Measurements from ENCODE around the gene NKX3-2. TPM values are rescaled to one million over a fixed set of nuclear protein-coding genes. Genes with fewer than 3 reads are reported as not detected.
A peak's percentile ranks its signal among the peaks of the same experiment; 100 is the strongest.

NKX3-2 gene
- total and polyA plus RNA-seq, 8 donors, result 0.06 to 0.47 (median 0.12) TPM; not detected in 1

DNA sequence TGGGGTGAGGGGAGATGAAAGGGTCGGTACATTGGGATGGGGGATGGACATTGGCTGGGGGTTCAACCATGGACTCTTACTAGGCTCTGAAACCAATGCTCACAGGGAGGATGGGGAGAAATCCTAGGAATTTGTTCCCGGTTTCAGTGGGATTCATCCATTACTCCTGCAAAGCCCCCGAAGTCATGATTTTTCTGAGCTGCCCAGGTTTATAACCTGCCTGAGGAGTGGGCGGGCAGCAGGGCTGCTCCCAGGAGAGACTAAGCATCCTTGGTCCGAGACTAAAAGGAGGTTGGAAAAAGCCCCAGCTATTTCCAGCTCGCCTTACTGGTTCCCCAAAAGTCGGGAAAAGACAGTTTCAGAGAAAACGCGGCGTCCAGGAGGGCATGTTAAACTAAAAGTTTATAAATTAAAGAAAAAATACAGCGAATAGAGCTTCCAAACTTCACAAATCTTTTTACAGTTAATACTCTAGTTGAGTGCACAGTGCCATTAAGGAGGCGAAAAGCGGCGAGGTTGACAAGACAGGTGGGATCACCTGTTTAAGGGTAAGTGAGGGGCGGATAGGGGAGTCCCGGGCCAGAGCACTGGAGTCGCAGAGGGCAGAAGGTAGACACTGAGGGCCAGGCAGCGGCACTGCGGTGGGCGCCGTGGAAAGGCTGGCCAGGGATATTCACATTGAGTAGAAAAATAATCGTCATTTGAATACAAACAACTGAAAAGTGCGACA lies 3.7 kb downstream of the NKX3-2 start:
- Histone ChIP-seq H3K4me3 (no peak overlapping the region), H3K27ac (no peak overlapping the region), H3K9me3 (no peaks in the 10 kb centered on the region), H3K36me3 (no peaks in the 10 kb centered on the region), H3K4me1 (peaks cover 0 to 14% (median 9%) of the 10 kb centered on the region in 3 donors), H3K27me3 (peaks cover 0 to 70% (median 7%) of the 10 kb centered on the region in 4 donors)
- TF ChIP-seq, protein P1, sequence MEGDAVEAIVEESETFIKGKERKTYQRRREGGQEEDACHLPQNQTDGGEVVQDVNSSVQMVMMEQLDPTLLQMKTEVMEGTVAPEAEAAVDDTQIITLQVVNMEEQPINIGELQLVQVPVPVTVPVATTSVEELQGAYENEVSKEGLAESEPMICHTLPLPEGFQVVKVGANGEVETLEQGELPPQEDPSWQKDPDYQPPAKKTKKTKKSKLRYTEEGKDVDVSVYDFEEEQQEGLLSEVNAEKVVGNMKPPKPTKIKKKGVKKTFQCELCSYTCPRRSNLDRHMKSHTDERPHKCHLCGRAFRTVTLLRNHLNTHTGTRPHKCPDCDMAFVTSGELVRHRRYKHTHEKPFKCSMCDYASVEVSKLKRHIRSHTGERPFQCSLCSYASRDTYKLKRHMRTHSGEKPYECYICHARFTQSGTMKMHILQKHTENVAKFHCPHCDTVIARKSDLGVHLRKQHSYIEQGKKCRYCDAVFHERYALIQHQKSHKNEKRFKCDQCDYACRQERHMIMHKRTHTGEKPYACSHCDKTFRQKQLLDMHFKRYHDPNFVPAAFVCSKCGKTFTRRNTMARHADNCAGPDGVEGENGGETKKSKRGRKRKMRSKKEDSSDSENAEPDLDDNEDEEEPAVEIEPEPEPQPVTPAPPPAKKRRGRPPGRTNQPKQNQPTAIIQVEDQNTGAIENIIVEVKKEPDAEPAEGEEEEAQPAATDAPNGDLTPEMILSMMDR (IDR thresholded peaks at IDR 0.05), result no peak
- no peak for FAIRE-seq
- no peak for ATAC-seq
- intact Hi-C loops (cut with DNase I), result loop anchor here in 1 of 3 donors (5.0 kb wide), 2 partner anchors 688 to 813 kb away; no protein-coding TSS in a partner anchor
- no peak for DNase-seq
- WGBS, 2 donors, result 21 to 22% methylated on average over 23 of the region's 23 CpGs

DNA sequence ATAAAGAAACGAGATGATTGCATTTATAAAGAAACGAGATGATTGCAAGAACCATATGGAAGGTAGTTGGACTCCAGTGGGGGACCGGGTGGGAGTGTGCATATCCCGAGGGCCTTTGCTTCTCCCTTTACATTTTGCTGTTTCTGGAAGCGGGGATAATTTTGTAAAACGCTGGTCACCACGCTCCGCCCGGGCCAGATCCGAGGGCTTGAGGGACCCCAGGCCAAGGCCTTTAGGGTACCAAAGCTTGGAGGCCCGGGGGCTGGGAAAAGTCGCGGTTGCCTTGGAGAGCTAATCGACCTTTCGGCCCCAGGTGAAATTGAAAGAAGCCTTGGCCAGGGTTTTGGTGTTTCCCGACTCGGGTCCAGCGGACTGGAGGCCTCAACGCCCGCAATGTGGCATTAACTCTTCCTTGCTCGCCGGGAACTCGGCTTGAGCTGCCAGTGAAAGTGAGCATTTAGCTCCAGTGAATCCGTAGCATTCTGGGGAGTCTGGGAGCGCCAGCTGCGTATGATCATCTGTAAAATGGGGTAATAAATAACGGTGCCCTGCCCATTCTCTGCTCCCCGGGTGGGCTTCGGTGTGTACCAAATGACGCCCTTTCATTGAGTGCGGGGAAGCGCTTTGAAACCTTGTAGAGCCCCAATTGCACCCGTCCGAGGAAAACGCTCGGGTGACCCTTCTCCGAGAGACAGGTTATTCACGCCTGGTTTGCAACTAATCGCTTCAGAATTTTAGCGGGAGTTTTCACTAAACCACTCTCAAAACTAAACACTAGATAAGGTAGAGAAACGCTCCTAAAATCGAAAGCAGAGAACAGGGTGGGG lies 4.5 kb downstream of the NKX3-2 start:
- TF ChIP-seq, protein P1 (IDR thresholded peaks at IDR 0.05), result no peak
- WGBS, 2 donors, result 10 to 11% methylated on average over 42 of the region's 42 CpGs
- Histone ChIP-seq H3K9me3 (no peaks in the 10 kb centered on the region), H3K27ac (no peak overlapping the region), H3K36me3 (no peaks in the 10 kb centered on the region), H3K27me3 (peaks cover 0 to 64% (median 6%) of the 10 kb centered on the region in 4 donors), H3K4me3 (no peak overlapping the region), H3K4me1 (peaks cover 0 to 7% (median 6%) of the 10 kb centered on the region in 3 donors)
- DNase-seq (no peak), ATAC-seq (no peak), FAIRE-seq (no peak)
- intact Hi-C loops (cut with DNase I), result loop anchor here in 2 of 3 donors (5.0 to 10.0 kb wide), 3 partner anchors 688 to 813 kb away; no protein-coding TSS in a partner anchor

DNA sequence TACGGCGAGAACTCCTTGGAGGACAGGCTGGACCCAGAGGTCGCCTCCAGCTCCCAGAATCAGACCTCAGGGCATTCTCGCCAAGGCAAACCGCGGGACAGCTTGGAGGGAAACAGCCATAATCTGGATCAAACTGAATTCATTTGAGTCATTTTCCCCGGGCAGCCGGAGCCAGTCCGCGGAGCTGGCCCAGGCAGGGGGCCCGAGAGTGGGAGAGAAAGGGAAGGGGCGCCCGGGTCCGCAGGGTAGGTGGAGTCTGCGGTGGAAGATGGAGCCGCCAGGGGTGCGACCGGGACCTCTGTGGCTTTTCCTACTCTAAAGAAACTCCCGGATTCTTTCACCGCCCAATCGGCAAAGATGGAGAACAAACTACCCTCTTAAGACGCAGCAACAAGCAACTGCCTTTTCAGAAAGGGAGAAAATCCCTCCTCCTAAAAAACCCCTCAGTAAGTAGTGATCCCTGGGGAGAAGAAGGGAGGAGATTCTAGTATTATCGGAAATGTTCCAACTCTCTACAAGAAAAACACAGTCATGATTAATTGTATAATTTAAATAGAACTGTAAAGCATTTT lies 5.2 kb downstream of the NKX3-2 start:
- intact Hi-C loops (cut with DNase I), result loop anchor here in 1 of 3 donors (10.0 kb wide), 1 partner anchor 694 kb away; no protein-coding TSS in a partner anchor
- 5 to 8% methylated on average over 23 of the region's 23 CpGs for WGBS, 2 donors

DNA sequence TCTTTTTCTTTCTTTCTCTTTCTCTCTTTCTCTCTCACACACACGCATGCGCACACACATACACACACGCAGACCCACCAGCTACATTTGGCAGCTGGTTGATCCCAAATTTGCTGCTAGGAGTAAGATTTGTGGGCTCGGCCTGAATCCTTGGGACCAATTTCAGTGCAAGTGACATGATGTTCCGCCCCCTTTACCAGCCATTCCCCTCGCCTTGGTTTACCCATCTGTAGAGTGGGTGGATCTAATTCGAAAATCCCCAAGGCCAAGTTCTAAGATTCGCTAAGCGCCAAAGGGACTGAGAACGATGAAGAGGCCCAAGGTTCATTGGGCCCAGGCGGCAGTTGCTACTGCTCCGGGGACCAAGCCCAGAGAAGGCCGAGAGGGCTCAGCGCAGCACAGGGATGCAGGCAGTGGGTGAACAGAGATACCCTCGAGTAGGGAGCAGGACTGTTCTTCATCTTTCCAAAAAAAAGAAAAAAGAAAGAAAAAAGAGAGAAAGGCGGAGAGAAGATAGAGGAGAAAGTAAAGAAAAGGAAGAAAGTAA lies 5.8 kb downstream of the NKX3-2 start:
- intact Hi-C loops (cut with DNase I), result loop anchor here in 1 of 3 donors (10.0 kb wide), 1 partner anchor 694 kb away; no protein-coding TSS in a partner anchor
- ATAC-seq, result no peak
- TF ChIP-seq, protein P1 (IDR thresholded peaks at IDR 0.05), result no peak
- FAIRE-seq, result no peak
- peaks cover 0 to 7% (median 6%) of the 10 kb centered on the region in 3 donors for H3K4me1 ChIP-seq
- peaks cover 0 to 75% (median 8%) of the 10 kb centered on the region in 4 donors for H3K27me3 ChIP-seq
- H3K9me3 ChIP-seq, result no peaks in the 10 kb centered on the region
- 26 to 27% methylated on average over 16 of the region's 16 CpGs for WGBS, 2 donors
- DNase-seq, result peak in 1 of 6 donors; percentile 15
- no peaks in the 10 kb centered on the region for H3K36me3 ChIP-seq
- no peak overlapping the region for H3K4me3 ChIP-seq
- H3K27ac ChIP-seq, result no peak overlapping the region

More for the DNA sequence above, 5.2 kb downstream of the NKX3-2 start:
- DNase-seq, result peak in 1 of 6 donors; percentile 41
- Histone ChIP-seq H3K9me3 (no peaks in the 10 kb centered on the region), H3K4me3 (no peak overlapping the region), H3K36me3 (no peaks in the 10 kb centered on the region), H3K27me3 (peaks cover 0 to 71% (median 6%) of the 10 kb centered on the region in 4 donors), H3K4me1 (peaks cover 0 to 7% (median 6%) of the 10 kb centered on the region in 3 donors), H3K27ac (no peak overlapping the region)
- FAIRE-seq, result no peak
- TF ChIP-seq, protein P1 (IDR thresholded peaks at IDR 0.05), result no peak
- ATAC-seq, result no peak

Measured in pancreas (tissue), 10 donors.